Measurements from ENCODE around the gene NOS2.
"Not testable (repeated sequence)": the region's sequence is repeated elsewhere in the genome, so short reads cannot be mapped to it uniquely, and the experiment has no call there.

The NOS2 gene

GRCh38 chr17:27753726-27754125 lies 46.6 kb downstream of the NOS2 start:
- not testable (repeated sequence) for DNase-seq

GRCh38 chr17:27752831-27753619 lies 47.3 kb downstream of the NOS2 start:
- not testable (repeated sequence) for DNase-seq

GRCh38 chr17:27751622-27752490 lies 48.5 kb downstream of the NOS2 start:
- no peak for DNase-seq

GRCh38 chr17:27751166-27751565 lies 49.2 kb downstream of the NOS2 start:
- DNase-seq = no peak

GRCh38 chr17:27749562-27750150 lies 50.7 kb downstream of the NOS2 start:
- DNase-seq = not testable (repeated sequence)

- DNase-seq = no peak
Measured at GRCh38 chr17:27748360-27748825, 51.9 kb downstream of the NOS2 start.

GRCh38 chr17:27747462-27748359 lies 52.6 kb downstream of the NOS2 start:
- DNase-seq = no peak

- no peak for DNase-seq
Measured at GRCh38 chr17:27746881-27747280, 53.4 kb downstream of the NOS2 start.

GRCh38 chr17:27746320-27746719 lies 54.0 kb downstream of the NOS2 start:
- not testable (repeated sequence) for DNase-seq

- DNase-seq = not testable (repeated sequence)
Measured at GRCh38 chr17:27745207-27745830, 55.0 kb downstream of the NOS2 start.

- no peak for DNase-seq
Measured at GRCh38 chr17:27743281-27743885, 56.9 kb downstream of the NOS2 start.

- no peak for DNase-seq
Measured at GRCh38 chr17:27741971-27742575, 58.3 kb downstream of the NOS2 start.

GRCh38 chr17:27741361-27741861 lies 58.9 kb downstream of the NOS2 start:
- no peak for DNase-seq

GRCh38 chr17:27740541-27740940 lies 59.8 kb downstream of the NOS2 start:
- not testable (repeated sequence) for DNase-seq

GRCh38 chr17:27733773-27734172 lies 66.6 kb downstream of the NOS2 start:
- DNase-seq = no peak

GRCh38 chr17:27732746-27733145 lies 67.6 kb downstream of the NOS2 start:
- not testable (repeated sequence) for DNase-seq

- not testable (repeated sequence) for DNase-seq
Measured at GRCh38 chr17:27725982-27726381, 74.3 kb downstream of the NOS2 start.

GRCh38 chr17:27721797-27722196 lies 78.5 kb downstream of the NOS2 start:
- DNase-seq = no peak
